ENCODE results near the gene ATF6.

ATF6 gene

DNA sequence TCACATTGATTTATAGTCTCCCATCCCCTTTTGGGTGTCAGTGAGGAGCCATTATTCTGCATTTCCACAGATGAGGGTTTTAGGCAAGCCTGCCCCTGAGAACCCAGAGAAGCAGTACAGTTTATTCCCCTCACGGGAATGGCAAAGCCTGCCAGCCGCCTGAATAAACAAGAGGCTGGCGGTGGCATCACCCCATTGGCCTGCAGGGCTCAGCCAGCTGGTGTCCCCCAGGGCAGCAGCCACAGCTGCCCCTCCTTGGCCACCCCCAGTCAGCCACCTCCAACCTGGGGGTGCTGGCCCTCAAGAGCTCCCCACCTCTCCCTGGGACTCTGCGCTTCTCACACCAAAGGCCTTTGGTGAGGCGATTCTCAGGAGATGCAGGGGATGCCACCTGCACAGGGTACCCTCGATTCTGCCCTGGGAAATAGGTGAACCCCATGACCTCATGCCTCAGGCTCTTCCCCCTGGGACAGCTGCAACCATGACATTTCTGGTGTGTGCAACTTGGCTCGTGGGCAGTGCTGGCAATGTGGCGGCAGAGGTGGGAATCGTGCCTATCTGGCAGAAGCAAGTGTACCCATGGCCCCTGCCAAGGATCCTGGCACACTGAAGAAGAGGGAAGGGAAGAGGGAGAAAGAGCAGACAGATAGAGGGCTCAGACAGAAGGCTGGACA, 243.5 kb downstream of the ATF6 start:
- H3K9me3 ChIP-seq (ENCODE audit: control insufficient read depth, insufficient read depth, low read length): peaks cover 5% of the 10 kb centered on the region; the same call in 1 of the 2 replicates
- no peaks in the 10 kb centered on the region for H3K9me2 ChIP-seq (replicated peaks; ENCODE audit: control insufficient read depth, low read length)
- no peaks in the 10 kb centered on the region for H3F3A ChIP-seq (ENCODE audit: control insufficient read depth, insufficient read depth)
- no peaks in the 10 kb centered on the region for H3K4me1 ChIP-seq (ENCODE audit: control insufficient read depth, low read length)
- H3K27ac ChIP-seq (ENCODE audit: low read depth, low read length): no peak overlapping the region
- no peak overlapping the region for H3K4me3 ChIP-seq (ENCODE audit: low read length)
- no peaks in the 10 kb centered on the region for H4K20me1 ChIP-seq (ENCODE audit: control insufficient read depth, insufficient read depth, low read depth, low read length)
- no peaks in the 10 kb centered on the region for H3K36me3 ChIP-seq (ENCODE audit: control insufficient read depth, low read length)
- H3K4me2 ChIP-seq (ENCODE audit: low read length): no peak overlapping the region
- no peaks in the 10 kb centered on the region; the same call in 1 of the 2 replicates for H3K27me3 ChIP-seq (ENCODE audit: control insufficient read depth, low read length)
- TF ChIP-seq EZH2phosphoT487 (IDR thresholded peaks at IDR 0.05; ENCODE audit: borderline replicate concordance, low read length): no peak
- TF ChIP-seq, protein P1, sequence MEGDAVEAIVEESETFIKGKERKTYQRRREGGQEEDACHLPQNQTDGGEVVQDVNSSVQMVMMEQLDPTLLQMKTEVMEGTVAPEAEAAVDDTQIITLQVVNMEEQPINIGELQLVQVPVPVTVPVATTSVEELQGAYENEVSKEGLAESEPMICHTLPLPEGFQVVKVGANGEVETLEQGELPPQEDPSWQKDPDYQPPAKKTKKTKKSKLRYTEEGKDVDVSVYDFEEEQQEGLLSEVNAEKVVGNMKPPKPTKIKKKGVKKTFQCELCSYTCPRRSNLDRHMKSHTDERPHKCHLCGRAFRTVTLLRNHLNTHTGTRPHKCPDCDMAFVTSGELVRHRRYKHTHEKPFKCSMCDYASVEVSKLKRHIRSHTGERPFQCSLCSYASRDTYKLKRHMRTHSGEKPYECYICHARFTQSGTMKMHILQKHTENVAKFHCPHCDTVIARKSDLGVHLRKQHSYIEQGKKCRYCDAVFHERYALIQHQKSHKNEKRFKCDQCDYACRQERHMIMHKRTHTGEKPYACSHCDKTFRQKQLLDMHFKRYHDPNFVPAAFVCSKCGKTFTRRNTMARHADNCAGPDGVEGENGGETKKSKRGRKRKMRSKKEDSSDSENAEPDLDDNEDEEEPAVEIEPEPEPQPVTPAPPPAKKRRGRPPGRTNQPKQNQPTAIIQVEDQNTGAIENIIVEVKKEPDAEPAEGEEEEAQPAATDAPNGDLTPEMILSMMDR (IDR thresholded peaks at IDR 0.05; ENCODE audit: low read depth, low read length, poor library complexity, severe bottlenecking): no peak
- H3K79me2 ChIP-seq (ENCODE audit: control insufficient read depth, low read length): no peaks in the 10 kb centered on the region

DNA sequence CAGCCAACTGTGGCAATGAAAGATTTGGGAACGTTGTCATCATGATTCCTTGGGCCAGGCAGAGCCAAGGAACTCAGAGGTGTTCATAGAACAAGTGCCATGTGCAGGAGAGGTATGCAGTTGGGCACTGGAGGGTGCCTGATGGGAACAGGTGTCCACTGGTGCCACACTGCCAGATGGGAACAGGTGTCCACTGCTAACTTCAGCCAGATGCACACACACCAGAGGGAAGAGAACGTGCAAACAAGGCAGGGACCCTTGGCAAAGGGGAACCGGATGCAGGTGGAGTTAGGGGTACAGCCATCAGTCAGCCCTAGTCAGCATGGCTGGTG, 244.0 kb downstream of the ATF6 start:
- no peaks in the 10 kb centered on the region for H3K27me3 ChIP-seq (ENCODE audit: control insufficient read depth, low read length)
- H4K20me1 ChIP-seq (ENCODE audit: control insufficient read depth, insufficient read depth, low read depth, low read length): no peaks in the 10 kb centered on the region
- no peak overlapping the region for H3K27ac ChIP-seq (ENCODE audit: low read depth, low read length)
- H3K4me1 ChIP-seq (ENCODE audit: control insufficient read depth, low read length): no peaks in the 10 kb centered on the region
- H3K9me3 ChIP-seq (ENCODE audit: control insufficient read depth, insufficient read depth, low read length): peaks cover 5% of the 10 kb centered on the region; the same call in 1 of the 2 replicates
- no peak overlapping the region for H3K4me3 ChIP-seq (ENCODE audit: low read length)
- H3K79me2 ChIP-seq (ENCODE audit: control insufficient read depth, low read length): no peaks in the 10 kb centered on the region
- TF ChIP-seq, protein P1 (IDR thresholded peaks at IDR 0.05; ENCODE audit: low read depth, low read length, poor library complexity, severe bottlenecking): no peak
- TF ChIP-seq EZH2phosphoT487 (IDR thresholded peaks at IDR 0.05; ENCODE audit: borderline replicate concordance, low read length): no peak
- no peak overlapping the region for H3K4me2 ChIP-seq (ENCODE audit: low read length)
- no peaks in the 10 kb centered on the region for H3K9me2 ChIP-seq (replicated peaks; ENCODE audit: control insufficient read depth, low read length)
- H3F3A ChIP-seq (ENCODE audit: control insufficient read depth, insufficient read depth): no peaks in the 10 kb centered on the region
- no peaks in the 10 kb centered on the region for H3K36me3 ChIP-seq (ENCODE audit: control insufficient read depth, low read length)

DNA sequence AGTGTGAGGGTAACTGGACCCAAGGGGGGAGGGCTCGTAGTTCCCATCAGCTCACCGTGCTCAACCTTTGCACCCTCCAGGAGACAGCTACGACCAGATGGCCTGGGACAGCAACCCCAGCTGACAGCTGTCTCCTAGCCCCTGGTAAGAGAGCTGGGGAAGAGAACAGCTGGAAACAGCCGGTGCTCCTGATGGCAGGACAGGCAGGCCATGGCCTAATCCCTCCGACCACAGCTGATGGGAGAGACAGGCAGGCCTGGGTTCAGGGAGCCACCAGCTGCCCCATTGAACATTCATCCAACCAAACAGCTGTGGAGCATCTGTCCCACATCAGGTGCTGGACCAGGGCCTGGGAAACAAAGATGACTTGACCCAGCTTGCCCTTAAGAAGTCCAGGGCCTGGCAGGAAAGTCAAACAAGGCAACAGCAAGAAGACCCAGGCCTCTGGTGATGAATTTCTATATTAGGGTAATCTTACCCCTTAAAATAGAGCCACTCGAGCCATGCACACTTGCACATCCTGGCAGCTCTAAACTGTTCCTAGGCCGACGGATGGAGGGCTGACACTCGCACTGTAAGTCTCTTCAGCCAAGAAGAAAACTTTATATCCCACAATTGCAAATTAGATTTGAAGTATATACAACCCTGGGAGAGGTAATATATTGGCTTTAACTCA, 245.4 kb downstream of the ATF6 start:
- H3K4me3 ChIP-seq (ENCODE audit: low read length): no peak overlapping the region
- H3K9me3 ChIP-seq (ENCODE audit: control insufficient read depth, insufficient read depth, low read length): peaks cover 5% of the 10 kb centered on the region; the same call in 1 of the 2 replicates
- no peaks in the 10 kb centered on the region for H3K9me2 ChIP-seq (replicated peaks; ENCODE audit: control insufficient read depth, low read length)
- H3K4me1 ChIP-seq (ENCODE audit: control insufficient read depth, low read length): no peaks in the 10 kb centered on the region
- H3F3A ChIP-seq (ENCODE audit: control insufficient read depth, insufficient read depth): no peaks in the 10 kb centered on the region
- H3K79me2 ChIP-seq (ENCODE audit: control insufficient read depth, low read length): no peaks in the 10 kb centered on the region
- no peak overlapping the region for H3K4me2 ChIP-seq (ENCODE audit: low read length)
- no peaks in the 10 kb centered on the region for H4K20me1 ChIP-seq (ENCODE audit: control insufficient read depth, insufficient read depth, low read depth, low read length)
- TF ChIP-seq, protein P1 (IDR thresholded peaks at IDR 0.05; ENCODE audit: low read depth, low read length, poor library complexity, severe bottlenecking): no peak
- no peak for TF ChIP-seq EZH2phosphoT487 (IDR thresholded peaks at IDR 0.05; ENCODE audit: borderline replicate concordance, low read length)
- H3K27ac ChIP-seq (ENCODE audit: low read depth, low read length): no peak overlapping the region
- H3K27me3 ChIP-seq (ENCODE audit: control insufficient read depth, low read length): no peaks in the 10 kb centered on the region
- no peaks in the 10 kb centered on the region for H3K36me3 ChIP-seq (ENCODE audit: control insufficient read depth, low read length)

All from DOHH2 (cell line).